ENCODE data around the gene PUS10. TPM values are rescaled to one million over a fixed set of nuclear protein-coding genes. Genes with fewer than 3 reads are reported as not detected.

PUS10 gene
- total and polyA plus RNA-seq, 2 of the 4 experiments (the other 2 are of a cell fraction), result 4.4 to 5.7 TPM

DNA sequence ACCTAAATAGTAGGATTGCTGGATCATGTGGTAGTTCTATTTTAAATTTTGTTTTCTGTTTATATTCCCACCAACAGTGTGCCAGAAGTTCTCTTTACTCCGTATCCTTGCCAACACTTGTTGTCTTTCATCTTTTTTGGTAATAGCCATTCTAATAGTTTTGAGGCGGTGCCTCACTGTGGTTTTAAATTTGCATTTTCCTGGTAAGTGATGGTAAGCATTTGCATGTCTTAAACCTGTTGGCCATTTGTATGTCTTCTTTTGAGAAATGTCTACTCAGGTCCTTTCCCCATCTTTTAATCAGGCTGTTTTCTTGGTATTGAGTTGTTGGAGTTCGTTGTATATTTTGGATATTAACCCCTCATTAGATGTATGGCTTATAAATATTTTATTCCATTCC is 85.1 kb downstream of the PUS10 start:
- WGBS, 2 experiments (ENCODE audit: extremely low coverage in 2 of 2, insufficient read length in 1 of 2), result no CpG with 5 or more reads among the region's 3 CpGs
- Histone ChIP-seq H3K4me1 (ENCODE audit: control insufficient read depth, insufficient read depth, low read length) (no peaks in the 10 kb centered on the region), H2BK5ac (ENCODE audit: low read depth, low read length, poor library complexity, severe bottlenecking) (no peak overlapping the region), H3K4ac (ENCODE audit: low read depth, low read length) (no peak overlapping the region), H3K14ac (replicated peaks; ENCODE audit: low read depth, low read length) (no peak overlapping the region), H2AK9ac (replicated peaks; ENCODE audit: low read depth, low read length, poor library complexity) (no peak overlapping the region), H4K91ac (ENCODE audit: insufficient read depth, low read depth, low read length) (no peak overlapping the region), H3K36me3 (ENCODE audit: control insufficient read depth, insufficient read depth, low read length) (0 out of 2 replicates have a peak, but pooled peaks cover 1% of the 10 kb centered on the region), H4K5ac (ENCODE audit: low read depth, low read length) (no peak overlapping the region), H2BK15ac (ENCODE audit: low read depth, low read length) (no peak overlapping the region), H3K9me1 (ENCODE audit: insufficient read depth, low read length) (no peaks in the 10 kb centered on the region), H3K18ac (ENCODE audit: low read depth, low read length) (no peak overlapping the region), H3K23ac (ENCODE audit: low read depth, low read length) (no peak overlapping the region), H4K8ac (ENCODE audit: low read depth in 2 of 2, low read length in 2 of 2) (no peak overlapping the region), H3K56ac (ENCODE audit: extremely low read depth, insufficient read depth, low read length) (no peak overlapping the region), H3K4me3 (ENCODE audit: insufficient read depth, low read depth, low read length) (no peak overlapping the region), H3K9me3 (ENCODE audit: control insufficient read depth, insufficient read depth, low read length) (no peaks in the 10 kb centered on the region), H3K27ac (ENCODE audit: insufficient read depth, low read length) (no peak overlapping the region), H3K9ac (ENCODE audit: low read depth, low read length) (no peak overlapping the region), H3K4me2 (ENCODE audit: low read depth, low read length) (no peak overlapping the region), H2BK20ac (ENCODE audit: low read depth, low read length) (no peak overlapping the region), H2BK120ac (ENCODE audit: low read depth, low read length) (no peak overlapping the region), H3K27me3 (ENCODE audit: control insufficient read depth, insufficient read depth, low read length) (no peaks in the 10 kb centered on the region), H3K79me1 (ENCODE audit: low read depth in 1 of 2, low read length in 2 of 2) (no peaks in the 10 kb centered on the region), H2AFZ (replicated peaks; ENCODE audit: low read length, poor library complexity) (no peak overlapping the region), H4K20me1 (ENCODE audit: insufficient read depth, low read length) (no peaks in the 10 kb centered on the region), H2AK5ac (ENCODE audit: low read depth, low read length) (no peak overlapping the region)
- in situ Hi-C loops (cut with MboI; ENCODE audit: low sequenced_read_pairs) (no loop called here), intact Hi-C loops (cut with micrococcal nuclease) (no loop called here), dilution Hi-C loops (cut with HindIII; ENCODE audit: low sequenced_read_pairs, unreplicated experiment) (no loop called here)
- DNase-seq, result no peak
- POLR2A ChIA-PET (ENCODE audit: unreplicated experiment), result no interaction called here
- CTCF ChIA-PET, result no interaction called here
- ATAC-seq (ENCODE audit: low read depth), result no peak
- TF ChIP-seq CEBPB (IDR thresholded peaks at IDR 0.05; ENCODE audit: low read depth, low read length) (no peak), RAD21 (IDR thresholded peaks at IDR 0.05; ENCODE audit: low read length) (no peak), CHD1 (IDR thresholded peaks at IDR 0.05; ENCODE audit: low read depth, low read length) (no peak), MXI1 (IDR thresholded peaks at IDR 0.05; ENCODE audit: borderline replicate concordance, low read depth, low read length) (no peak), MAFK (IDR thresholded peaks at IDR 0.05; ENCODE audit: low read depth, low read length) (no peak), POLR2A (IDR thresholded peaks at IDR 0.05; ENCODE audit: low read depth, low read length) (no peak), FOS (IDR thresholded peaks at IDR 0.05; ENCODE audit: low read depth, low read length) (no peak), MAZ (IDR thresholded peaks at IDR 0.05; ENCODE audit: borderline replicate concordance, low read depth, low read length) (no peak), BHLHE40 (IDR thresholded peaks at IDR 0.05; ENCODE audit: low read depth, low read length) (no peak), RCOR1 (IDR thresholded peaks at IDR 0.05; ENCODE audit: insufficient replicate concordance, low read length) (no peak), RFX5 (IDR thresholded peaks at IDR 0.05; ENCODE audit: low read depth, low read length) (no peak), SMC3 (IDR thresholded peaks at IDR 0.05; ENCODE audit: low read depth, low read length) (no peak), NFE2L2 (IDR thresholded peaks at IDR 0.05; ENCODE audit: low read depth, low read length) (no peak)
- TF ChIP-seq, protein P1, sequence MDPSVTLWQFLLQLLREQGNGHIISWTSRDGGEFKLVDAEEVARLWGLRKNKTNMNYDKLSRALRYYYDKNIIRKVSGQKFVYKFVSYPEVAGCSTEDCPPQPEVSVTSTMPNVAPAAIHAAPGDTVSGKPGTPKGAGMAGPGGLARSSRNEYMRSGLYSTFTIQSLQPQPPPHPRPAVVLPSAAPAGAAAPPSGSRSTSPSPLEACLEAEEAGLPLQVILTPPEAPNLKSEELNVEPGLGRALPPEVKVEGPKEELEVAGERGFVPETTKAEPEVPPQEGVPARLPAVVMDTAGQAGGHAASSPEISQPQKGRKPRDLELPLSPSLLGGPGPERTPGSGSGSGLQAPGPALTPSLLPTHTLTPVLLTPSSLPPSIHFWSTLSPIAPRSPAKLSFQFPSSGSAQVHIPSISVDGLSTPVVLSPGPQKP (IDR thresholded peaks at IDR 0.05; ENCODE audit: borderline replicate concordance, low read depth, low read length), result no peak
- TF ChIP-seq, protein P2, sequence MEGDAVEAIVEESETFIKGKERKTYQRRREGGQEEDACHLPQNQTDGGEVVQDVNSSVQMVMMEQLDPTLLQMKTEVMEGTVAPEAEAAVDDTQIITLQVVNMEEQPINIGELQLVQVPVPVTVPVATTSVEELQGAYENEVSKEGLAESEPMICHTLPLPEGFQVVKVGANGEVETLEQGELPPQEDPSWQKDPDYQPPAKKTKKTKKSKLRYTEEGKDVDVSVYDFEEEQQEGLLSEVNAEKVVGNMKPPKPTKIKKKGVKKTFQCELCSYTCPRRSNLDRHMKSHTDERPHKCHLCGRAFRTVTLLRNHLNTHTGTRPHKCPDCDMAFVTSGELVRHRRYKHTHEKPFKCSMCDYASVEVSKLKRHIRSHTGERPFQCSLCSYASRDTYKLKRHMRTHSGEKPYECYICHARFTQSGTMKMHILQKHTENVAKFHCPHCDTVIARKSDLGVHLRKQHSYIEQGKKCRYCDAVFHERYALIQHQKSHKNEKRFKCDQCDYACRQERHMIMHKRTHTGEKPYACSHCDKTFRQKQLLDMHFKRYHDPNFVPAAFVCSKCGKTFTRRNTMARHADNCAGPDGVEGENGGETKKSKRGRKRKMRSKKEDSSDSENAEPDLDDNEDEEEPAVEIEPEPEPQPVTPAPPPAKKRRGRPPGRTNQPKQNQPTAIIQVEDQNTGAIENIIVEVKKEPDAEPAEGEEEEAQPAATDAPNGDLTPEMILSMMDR (conservative IDR thresholded peaks at IDR 0.05; ENCODE audit: low read depth, low read length), result no peak
- TF ChIP-seq, protein P3, sequence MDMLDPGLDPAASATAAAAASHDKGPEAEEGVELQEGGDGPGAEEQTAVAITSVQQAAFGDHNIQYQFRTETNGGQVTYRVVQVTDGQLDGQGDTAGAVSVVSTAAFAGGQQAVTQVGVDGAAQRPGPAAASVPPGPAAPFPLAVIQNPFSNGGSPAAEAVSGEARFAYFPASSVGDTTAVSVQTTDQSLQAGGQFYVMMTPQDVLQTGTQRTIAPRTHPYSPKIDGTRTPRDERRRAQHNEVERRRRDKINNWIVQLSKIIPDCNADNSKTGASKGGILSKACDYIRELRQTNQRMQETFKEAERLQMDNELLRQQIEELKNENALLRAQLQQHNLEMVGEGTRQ (IDR thresholded peaks at IDR 0.05; ENCODE audit: low read depth, low read length), result no peak
- BruUV-seq (replicated peaks), result no TSS peak
